WERI-Rb-1 (cell line): ENCODE measurements around the gene SLC10A4.

ENCODE experiments used
- DNase-seq: peaks from one replicate; pipeline ENCODE4 v3.0.0-alpha.2; 2020
- H3K27ac ChIP-seq: fragments of 250-450 bp; sonication (Bioruptor Pico); 2 replicates; pipeline ENCODE4 v1.5.1; 2020; ENCODE audit warnings: mild to moderate bottlenecking, moderate library complexity
- H3K27me3 ChIP-seq: fragments of 250-450 bp; sonication (Bioruptor Pico); 2 replicates; pipeline ENCODE4 v1.5.1; 2021; ENCODE audit warnings: mild to moderate bottlenecking, low read depth, moderate library complexity; ENCODE audit not compliant: insufficient read depth, severe bottlenecking
- H3K36me3 ChIP-seq: fragments of 250-450 bp; sonication (Bioruptor Pico); 2 replicates; pipeline ENCODE4 v1.5.1; 2020; ENCODE audit warnings: mild to moderate bottlenecking, moderate library complexity
- H3K4me3 ChIP-seq: 2 replicates; pipeline ENCODE4 v1.5.1; 2011; ENCODE audit warnings: low read depth, mild to moderate bottlenecking, control low read depth, low read length
- H3K9me3 ChIP-seq: fragments of 250-450 bp; sonication (Bioruptor Pico); 2 replicates; pipeline ENCODE4 v1.5.1; 2021; ENCODE audit warnings: mild to moderate bottlenecking, moderate library complexity; ENCODE audit not compliant: severe bottlenecking
- TF ChIP-seq, protein P1 (sequence below): IDR thresholded peaks from 2 replicates; pipeline ENCODE4 v1.5.1; 2011; ENCODE audit warnings: low read depth, mild to moderate bottlenecking, control low read depth, inconsistent platforms, low read length

Gene SLC10A4

DNA sequence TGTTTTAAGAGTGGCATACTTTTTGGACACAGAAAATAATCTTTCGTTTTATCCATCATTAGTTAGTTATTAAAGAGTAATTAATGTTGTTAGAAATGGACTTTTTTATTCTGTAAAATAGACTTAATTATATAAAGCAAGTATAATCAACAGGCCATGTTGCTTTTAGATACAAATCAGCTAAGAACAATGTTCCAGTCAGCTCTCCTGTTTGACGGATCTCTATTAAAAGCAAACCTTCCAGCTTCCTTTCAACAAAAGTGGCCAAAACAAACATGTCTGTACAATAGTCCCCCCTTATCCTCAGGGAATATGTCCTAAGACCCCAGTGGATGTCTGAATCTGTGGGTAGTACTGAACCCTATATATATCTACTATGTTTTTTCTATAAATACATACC is 4.9 kb upstream of the SLC10A4 start:
- no peaks in the 10 kb centered on the region for H3K9me3 ChIP-seq
- H3K4me3 ChIP-seq = no peak overlapping the region
- H3K27ac ChIP-seq = no peak overlapping the region
- TF ChIP-seq, protein P1, sequence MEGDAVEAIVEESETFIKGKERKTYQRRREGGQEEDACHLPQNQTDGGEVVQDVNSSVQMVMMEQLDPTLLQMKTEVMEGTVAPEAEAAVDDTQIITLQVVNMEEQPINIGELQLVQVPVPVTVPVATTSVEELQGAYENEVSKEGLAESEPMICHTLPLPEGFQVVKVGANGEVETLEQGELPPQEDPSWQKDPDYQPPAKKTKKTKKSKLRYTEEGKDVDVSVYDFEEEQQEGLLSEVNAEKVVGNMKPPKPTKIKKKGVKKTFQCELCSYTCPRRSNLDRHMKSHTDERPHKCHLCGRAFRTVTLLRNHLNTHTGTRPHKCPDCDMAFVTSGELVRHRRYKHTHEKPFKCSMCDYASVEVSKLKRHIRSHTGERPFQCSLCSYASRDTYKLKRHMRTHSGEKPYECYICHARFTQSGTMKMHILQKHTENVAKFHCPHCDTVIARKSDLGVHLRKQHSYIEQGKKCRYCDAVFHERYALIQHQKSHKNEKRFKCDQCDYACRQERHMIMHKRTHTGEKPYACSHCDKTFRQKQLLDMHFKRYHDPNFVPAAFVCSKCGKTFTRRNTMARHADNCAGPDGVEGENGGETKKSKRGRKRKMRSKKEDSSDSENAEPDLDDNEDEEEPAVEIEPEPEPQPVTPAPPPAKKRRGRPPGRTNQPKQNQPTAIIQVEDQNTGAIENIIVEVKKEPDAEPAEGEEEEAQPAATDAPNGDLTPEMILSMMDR = no peak
- no peak for DNase-seq
- H3K36me3 ChIP-seq = no peaks in the 10 kb centered on the region
- no peaks in the 10 kb centered on the region for H3K27me3 ChIP-seq

DNA sequence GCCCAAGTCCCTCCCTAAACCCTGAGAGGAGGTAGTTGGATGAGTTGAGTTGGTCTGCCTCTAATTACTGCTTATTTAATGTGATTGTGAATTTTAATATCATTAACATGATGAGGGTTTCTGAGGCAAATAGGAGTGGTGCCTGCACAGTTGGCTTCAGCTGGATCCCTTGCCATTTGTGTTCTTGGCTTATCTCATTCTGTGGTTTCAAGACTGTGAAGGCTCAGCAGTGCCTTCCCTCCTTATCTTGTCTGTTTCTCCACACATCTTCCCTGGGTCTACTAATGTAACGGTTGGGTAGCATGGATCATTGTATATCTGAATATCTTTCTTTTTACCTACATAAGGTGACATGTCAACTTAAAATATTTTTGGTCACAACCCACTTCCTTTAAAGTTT is 1.6 kb upstream of the SLC10A4 start:
- no peak for DNase-seq
- peaks cover 4% of the 10 kb centered on the region for H3K9me3 ChIP-seq
- no peak overlapping the region for H3K4me3 ChIP-seq
- no peaks in the 10 kb centered on the region for H3K27me3 ChIP-seq
- H3K27ac ChIP-seq = no peak overlapping the region
- TF ChIP-seq, protein P1 = no peak
- no peaks in the 10 kb centered on the region for H3K36me3 ChIP-seq

GRCh38 chr4:48483777-48484493 is 792 bp downstream of the SLC10A4 start:
- no peaks in the 10 kb centered on the region for H3K27me3 ChIP-seq
- TF ChIP-seq, protein P1 = no peak
- H3K4me3 ChIP-seq = no peak overlapping the region
- peaks cover 4% of the 10 kb centered on the region for H3K9me3 ChIP-seq
- no peak overlapping the region for H3K27ac ChIP-seq
- DNase-seq = no peak
- H3K36me3 ChIP-seq = no peaks in the 10 kb centered on the region

DNA sequence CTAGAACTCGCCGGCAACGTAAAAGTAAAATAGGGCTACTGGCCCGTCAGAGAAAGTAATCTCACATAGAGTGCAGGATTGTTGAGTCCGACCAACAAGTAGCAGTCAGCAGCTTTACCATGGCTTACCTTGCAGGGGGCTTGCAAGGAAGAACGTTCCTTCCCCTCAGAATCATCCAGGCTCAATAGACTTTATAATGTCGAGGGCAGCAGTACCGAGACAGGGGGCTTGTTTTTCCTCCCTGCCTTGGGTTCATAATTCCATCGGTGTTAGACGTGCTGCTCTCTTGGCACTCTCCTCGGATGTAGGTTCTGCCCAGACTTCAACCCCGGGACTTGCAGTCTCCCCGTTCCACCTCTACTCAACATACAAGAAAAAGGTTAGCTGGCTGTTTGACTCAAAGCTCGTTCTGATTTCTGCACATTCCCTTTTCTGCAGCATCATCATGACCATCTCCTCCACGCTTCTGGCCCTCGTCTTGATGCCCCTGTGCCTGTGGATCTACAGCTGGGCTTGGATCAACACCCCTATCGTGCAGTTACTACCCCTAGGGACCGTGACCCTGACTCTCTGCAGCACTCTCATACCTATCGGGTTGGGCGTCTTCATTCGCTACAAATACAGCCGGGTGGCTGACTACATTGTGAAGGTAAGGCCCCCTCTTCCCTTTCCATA is 1.5 kb downstream of the SLC10A4 start:
- no peak overlapping the region for H3K27ac ChIP-seq
- H3K27me3 ChIP-seq = no peaks in the 10 kb centered on the region
- H3K9me3 ChIP-seq = peaks cover 8% of the 10 kb centered on the region
- H3K36me3 ChIP-seq = no peaks in the 10 kb centered on the region
- H3K4me3 ChIP-seq = no peak overlapping the region
- no peak for DNase-seq
- TF ChIP-seq, protein P1 = no peak

- TF ChIP-seq, protein P1 = no peak
- H3K27me3 ChIP-seq = no peaks in the 10 kb centered on the region
- no peaks in the 10 kb centered on the region for H3K36me3 ChIP-seq
- DNase-seq = no peak
- H3K27ac ChIP-seq = no peak overlapping the region
- H3K4me3 ChIP-seq = no peak overlapping the region
- peaks cover 8% of the 10 kb centered on the region for H3K9me3 ChIP-seq
Observed at GRCh38 chr4:48489683-48490011, 6.5 kb downstream of the SLC10A4 start.
